Urothelium cell line (cell line): ENCODE results near the gene WDR3.

Experiments
- DNase-seq: peaks from one replicate; pipeline ENCODE4 v3.0.0; 2011; ENCODE audit warnings: low spot score, mixed read lengths
- FAIRE-seq: peaks from 2 replicates; lab custom pipeline; 2011; peaks lifted over from hg19 to GRCh38; lab: Jason Lieb, UNC

The WDR3 gene

DNA sequence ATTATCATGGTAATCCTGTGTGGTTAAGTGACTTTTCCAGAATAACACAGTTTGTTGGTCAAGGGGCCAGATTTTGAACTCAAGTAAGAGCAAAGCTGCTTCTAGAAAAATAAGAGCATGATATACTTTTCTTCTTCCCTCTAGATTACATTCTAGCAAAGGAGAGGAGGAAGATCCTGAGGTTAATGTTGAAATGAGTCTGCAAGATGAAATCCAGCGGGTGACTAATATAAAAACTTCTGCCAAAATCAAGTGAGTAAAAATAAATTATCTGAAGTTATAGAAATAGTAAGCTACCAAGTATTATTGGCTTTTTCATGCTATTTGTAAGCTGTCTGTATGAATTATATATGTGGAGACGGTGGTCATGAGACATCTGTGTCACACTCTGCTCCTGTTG is 12.8 kb downstream of the WDR3 start:
- FAIRE-seq (no peak), DNase-seq (no peak)

DNA sequence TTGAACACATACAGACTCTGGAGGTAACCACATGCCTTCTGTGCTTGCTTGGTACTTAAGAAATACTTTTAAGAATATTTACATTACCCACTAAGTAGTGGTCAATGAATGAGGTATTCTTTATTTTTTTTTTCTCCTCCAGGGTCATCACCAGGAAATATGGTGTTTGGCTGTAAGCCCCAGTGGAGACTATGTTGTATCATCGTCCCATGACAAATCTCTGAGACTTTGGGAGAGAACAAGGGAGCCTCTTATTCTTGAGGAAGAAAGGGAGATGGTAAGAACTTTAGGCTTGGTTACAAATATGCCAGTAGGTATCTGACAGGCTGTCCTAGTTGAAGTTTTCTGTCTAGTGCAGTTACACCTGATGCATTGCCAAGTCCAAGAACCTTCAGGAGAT is 22.8 kb downstream of the WDR3 start:
- DNase-seq (no peak), FAIRE-seq (no peak)

DNA sequence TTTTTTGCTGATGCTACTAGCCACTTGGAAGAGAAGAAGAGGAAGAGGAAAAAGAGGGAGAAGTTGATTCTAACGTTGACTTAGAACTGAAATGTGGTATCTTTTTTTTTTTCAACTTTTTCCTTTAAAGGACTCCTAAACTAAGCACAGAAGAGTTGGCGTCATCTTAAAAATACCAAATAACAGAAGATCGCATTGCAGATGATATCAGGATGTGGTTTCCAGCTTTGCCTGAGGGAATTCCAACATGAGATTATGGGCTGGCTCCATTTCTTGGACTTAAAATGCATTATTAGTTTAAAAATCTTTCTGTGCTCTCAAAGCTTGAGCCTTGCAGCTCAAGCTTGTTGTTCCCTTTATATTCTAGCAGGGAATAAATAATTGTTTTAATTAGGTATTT is 29.8 kb downstream of the WDR3 start:
- DNase-seq: no peak
- no peak for FAIRE-seq

DNA sequence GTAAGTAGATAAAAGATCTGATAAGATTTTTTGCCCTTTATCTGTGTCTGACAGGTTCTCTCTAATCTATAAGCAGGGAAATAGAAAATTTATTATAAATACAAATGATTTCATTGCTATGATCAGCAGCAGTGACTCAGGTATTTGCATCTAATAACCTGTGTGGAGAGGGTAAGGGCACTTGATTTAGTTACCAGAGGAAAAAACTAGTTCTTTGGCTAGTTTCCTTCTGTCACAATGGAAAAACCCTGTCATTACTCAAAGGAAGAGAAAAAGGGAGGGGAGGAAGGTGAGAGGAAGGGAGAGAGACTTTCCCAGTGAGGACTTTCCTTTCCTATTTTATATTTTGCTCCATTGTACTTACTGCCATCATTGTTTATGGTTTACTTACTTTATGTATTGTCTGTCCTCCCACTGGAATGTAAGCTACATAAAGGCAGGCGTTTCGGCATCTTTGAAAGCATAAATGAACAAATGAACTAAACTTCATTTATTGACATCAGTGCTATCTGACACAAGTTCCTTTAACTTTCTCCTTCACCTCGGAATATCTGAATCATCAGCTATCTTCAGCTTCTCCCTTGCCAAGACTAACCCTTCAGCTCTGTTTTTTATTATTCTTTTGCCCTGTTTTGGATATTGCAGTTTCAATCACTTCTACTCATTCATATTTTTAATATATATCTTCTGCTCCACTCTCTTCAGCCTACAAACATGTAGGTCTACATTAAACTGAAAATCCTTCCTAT is 34.9 kb downstream of the WDR3 start:
- no peak for FAIRE-seq

GRCh38 chr1:117967477-117967876 is 37.9 kb downstream of the WDR3 start:
- FAIRE-seq (no peak), DNase-seq (peak; percentile 19)

More for the DNA sequence above, 34.9 kb downstream of the WDR3 start:
- DNase-seq: no peak

- DNase-seq (no peak), FAIRE-seq (no peak)
These were observed 38.3 kb downstream of the WDR3 start for GRCh38 chr1:117967881-117968280.

- FAIRE-seq: no peak
- no peak for DNase-seq
These were observed 40.7 kb downstream of the WDR3 start for GRCh38 chr1:117970252-117970651.

GRCh38 chr1:117971777-117972176 is 42.2 kb downstream of the WDR3 start:
- DNase-seq (no peak), FAIRE-seq (no peak)

- DNase-seq (no peak), FAIRE-seq (no peak)
These were observed 46.8 kb downstream of the WDR3 start for GRCh38 chr1:117976381-117976780.

- FAIRE-seq: no peak
- DNase-seq: no peak
These were observed 52.1 kb downstream of the WDR3 start for GRCh38 chr1:117981455-117982192.

DNA sequence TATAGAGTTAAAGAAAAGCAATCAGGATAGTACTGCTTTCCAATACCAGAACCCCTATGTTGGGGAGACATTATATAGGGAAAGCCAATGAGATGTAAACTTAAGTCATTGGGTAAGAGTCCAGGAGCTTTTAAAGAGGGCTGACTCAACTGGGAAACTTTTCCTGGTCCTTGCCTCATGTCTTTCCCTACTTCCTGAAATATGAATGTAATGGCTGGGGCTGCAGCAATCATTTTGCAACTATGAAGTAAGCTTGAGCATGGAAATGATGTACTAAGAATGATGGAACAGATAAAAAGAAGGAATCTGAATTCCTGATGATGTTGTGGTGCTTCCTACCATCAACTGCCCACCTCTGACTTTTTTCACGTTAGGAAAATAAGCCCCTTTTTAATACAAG is 55.7 kb downstream of the WDR3 start:
- DNase-seq: no peak
- no peak for FAIRE-seq

DNA sequence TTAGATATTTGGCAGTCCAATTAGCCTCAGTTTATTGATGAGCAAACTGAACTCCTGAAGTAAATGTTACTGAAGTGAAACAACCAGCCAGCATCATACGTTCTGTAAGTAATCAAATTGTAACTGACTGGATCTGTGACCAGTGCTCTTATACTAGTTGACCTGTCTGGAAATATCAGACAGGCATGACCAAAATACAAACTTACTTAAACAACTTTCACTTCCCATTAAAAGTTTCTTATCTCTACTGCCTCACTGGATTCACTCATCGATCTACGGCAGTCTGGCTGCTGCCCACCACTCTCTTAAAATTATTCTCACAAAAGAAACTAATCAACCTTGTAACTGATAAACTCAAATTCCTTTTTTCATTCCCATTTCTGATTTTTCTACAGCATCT is 56.4 kb downstream of the WDR3 start:
- no peak for DNase-seq
- no peak for FAIRE-seq

GRCh38 chr1:118004312-118004711 is 74.8 kb downstream of the WDR3 start:
- no peak for DNase-seq

DNA sequence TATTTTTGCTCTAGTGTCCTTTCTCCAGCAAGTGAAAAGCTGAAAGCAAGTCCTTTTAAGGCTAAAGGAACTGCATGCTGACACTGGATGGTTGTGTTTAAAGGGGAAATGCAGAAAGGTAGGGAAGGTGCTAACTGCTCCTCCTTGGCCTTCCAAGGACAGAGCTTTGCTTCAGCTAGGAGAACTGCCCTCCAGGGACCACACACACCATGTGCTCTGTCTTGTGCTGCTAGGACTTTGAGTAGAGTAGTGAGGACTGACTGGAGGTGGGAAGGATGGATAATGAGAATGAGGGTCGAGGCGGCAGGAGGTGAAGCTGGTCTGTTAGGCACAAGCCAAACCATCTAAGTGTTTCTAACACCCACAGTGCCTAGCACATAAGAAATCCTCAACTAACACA is 77.9 kb downstream of the WDR3 start:
- FAIRE-seq (no peak), DNase-seq (no peak)

More at GRCh38 chr1:118004312-118004711, 74.8 kb downstream of the WDR3 start:
- FAIRE-seq: no peak

DNA sequence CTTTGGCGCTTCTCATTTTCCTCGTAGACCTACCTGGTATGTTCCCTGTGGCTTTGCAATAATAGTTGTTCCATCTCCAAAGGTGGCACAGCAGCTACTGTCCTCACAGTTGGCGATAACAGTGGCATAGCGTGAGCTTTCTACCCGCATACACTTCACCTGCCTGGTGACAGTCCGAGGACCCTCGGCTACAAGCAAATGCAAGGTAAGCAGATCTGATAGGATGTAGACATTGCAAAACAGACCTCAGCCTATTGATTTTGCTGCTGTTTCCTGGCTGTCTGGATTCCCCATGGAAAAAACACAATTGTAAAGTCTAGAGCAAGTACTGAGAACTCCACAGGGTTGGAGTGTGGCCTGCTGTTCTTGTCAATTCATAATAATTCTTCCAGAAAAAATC is 78.5 kb downstream of the WDR3 start:
- DNase-seq (no peak), FAIRE-seq (no peak)

GRCh38 chr1:118012515-118013124 is 83.1 kb downstream of the WDR3 start:
- no peak for DNase-seq
- FAIRE-seq: peak; percentile 44

GRCh38 chr1:118013336-118013735 is 83.8 kb downstream of the WDR3 start:
- DNase-seq: no peak
- FAIRE-seq: no peak

DNA sequence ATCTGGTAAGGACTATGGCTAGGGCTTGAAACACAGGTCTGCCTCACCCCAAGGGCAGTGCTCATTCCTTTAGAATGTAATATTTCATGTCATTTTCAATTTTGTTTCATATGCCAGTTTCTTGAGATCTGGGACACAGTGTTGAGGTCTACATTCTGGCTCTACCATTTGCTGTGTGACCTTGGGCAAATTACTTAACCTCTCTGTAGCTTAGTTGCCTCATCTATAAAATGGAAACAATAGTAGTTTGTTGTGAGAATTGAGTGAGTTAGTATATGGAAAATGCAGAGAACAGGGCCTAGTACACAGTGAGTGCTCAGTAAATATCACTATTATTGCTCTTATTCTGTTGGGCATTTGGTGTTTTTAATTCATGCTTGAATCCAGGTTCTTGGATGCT is 84.4 kb downstream of the WDR3 start:
- DNase-seq (no peak), FAIRE-seq (no peak)
